BLaER1 (cell line): ENCODE results near the gene MRM2.
A peak's percentile ranks its signal among the peaks of the same experiment; 100 is the strongest.

Experiments used
- H3K27ac ChIP-seq: shearing (Covaris generic); formaldehyde crosslinking; 2 replicates; pipeline ENCODE4 v1.8.1; 2022
- H3K27me3 ChIP-seq: shearing (Covaris generic); formaldehyde crosslinking; 2 replicates; pipeline ENCODE4 v1.8.1; 2022
- H3K36me3 ChIP-seq: shearing (Covaris generic); formaldehyde crosslinking; 2 replicates; pipeline ENCODE4 v1.8.1; 2022
- H3K4me1 ChIP-seq: shearing (Covaris generic); formaldehyde crosslinking; 2 replicates; pipeline ENCODE4 v1.8.1; 2022
- H3K4me2 ChIP-seq: shearing (Covaris generic); formaldehyde crosslinking; 2 replicates; pipeline ENCODE4 v1.8.1; 2022
- H3K4me3 ChIP-seq: shearing (Covaris generic); formaldehyde crosslinking; 2 replicates; pipeline ENCODE4 v1.8.1; 2022
- H3K9ac ChIP-seq: shearing (Covaris generic); formaldehyde crosslinking; 2 replicates; pipeline ENCODE4 v1.8.1; 2022
- H3K9me3 ChIP-seq: shearing (Covaris generic); formaldehyde crosslinking; 2 replicates; pipeline ENCODE4 v1.8.1; 2022
- H4K20me1 ChIP-seq: shearing (Covaris generic); formaldehyde crosslinking; 2 replicates; pipeline ENCODE4 v1.8.1; 2022
- Cebpa-rat ChIP-seq: shearing (Covaris generic); IDR thresholded peaks from 2 replicates; pipeline ENCODE4 v1.8.1; 2022

The MRM2 gene

GRCh38 chr7:2241580-2242540 lies at the start of gene MRM2, which contains the start of gene NUDT1:
Gene MRM2 (minus strand): TSS chr7:2242205. CDS start chr7:2242169, 36 bp downstream.
Gene NUDT1 (plus strand): TSS chr7:2242226. CDS start chr7:2244575, 2,349 bp downstream.
- Histone ChIP-seq H3K36me3 (peaks cover 31% of the 10 kb centered on the region), H3K9ac (peak within 1 kb of the TSS; percentile 89), H3K4me3 (peak within 1 kb of the TSS; percentile 98), H3K27ac (peak within 1 kb of the TSS; percentile 95), H3K9me3 (no peaks in the 10 kb centered on the region), H3K27me3 (no peaks in the 10 kb centered on the region), H3K4me2 (peak within 1 kb of the TSS; percentile 99), H4K20me1 (no peaks in the 10 kb centered on the region), H3K4me1 (peaks cover 80% of the 10 kb centered on the region)
- no peak for TF ChIP-seq Cebpa-rat

GRCh38 chr7:2290877-2291276 lies 48.9 kb upstream of the MRM2 start:
- peaks cover 5% of the 10 kb centered on the region; the same call in 1 of the 2 replicates for H3K9me3 ChIP-seq
- no peaks in the 10 kb centered on the region for H3K36me3 ChIP-seq
- no peak overlapping the region for H3K4me3 ChIP-seq
- no peaks in the 10 kb centered on the region for H3K27me3 ChIP-seq
- no peak overlapping the region for H3K4me2 ChIP-seq
- no peak overlapping the region for H3K27ac ChIP-seq
- H3K4me1 ChIP-seq = peaks cover 34% of the 10 kb centered on the region
- no peak overlapping the region for H3K9ac ChIP-seq
- peaks cover 40% of the 10 kb centered on the region; the same call in 1 of the 2 replicates for H4K20me1 ChIP-seq
- no peak for TF ChIP-seq Cebpa-rat

- Histone ChIP-seq H3K27ac (no peak overlapping the region), H3K36me3 (no peaks in the 10 kb centered on the region), H3K4me1 (peaks cover 26% of the 10 kb centered on the region), H3K9ac (no peak overlapping the region), H3K27me3 (no peaks in the 10 kb centered on the region), H3K4me3 (no peak overlapping the region), H4K20me1 (peaks cover 48% of the 10 kb centered on the region; the same call in 1 of the 2 replicates), H3K4me2 (no peak overlapping the region), H3K9me3 (peaks cover 5% of the 10 kb centered on the region; the same call in 1 of the 2 replicates)
- TF ChIP-seq Cebpa-rat = no peak
Observed at GRCh38 chr7:2289621-2290020, 47.6 kb upstream of the MRM2 start.

- no peaks in the 10 kb centered on the region for H3K36me3 ChIP-seq
- no peak overlapping the region for H3K9ac ChIP-seq
- TF ChIP-seq Cebpa-rat = no peak
- H4K20me1 ChIP-seq = peaks cover 48% of the 10 kb centered on the region; the same call in 1 of the 2 replicates
- H3K27me3 ChIP-seq = no peaks in the 10 kb centered on the region
- H3K27ac ChIP-seq = 0 out of 2 replicates have a peak overlapping the region, but pooled peaks have one; percentile 6
- H3K4me2 ChIP-seq = peak overlapping the region; percentile 67
- peaks cover 26% of the 10 kb centered on the region for H3K4me1 ChIP-seq
- H3K9me3 ChIP-seq = peaks cover 5% of the 10 kb centered on the region; the same call in 1 of the 2 replicates
- H3K4me3 ChIP-seq = no peak overlapping the region
Observed at GRCh38 chr7:2289111-2289586, 47.1 kb upstream of the MRM2 start.

- Histone ChIP-seq H3K4me2 (peak overlapping the region; percentile 67), H3K4me3 (no peak overlapping the region), H3K9ac (no peak overlapping the region)
Observed at GRCh38 chr7:2288503-2288902, 46.5 kb upstream of the MRM2 start.

GRCh38 chr7:2287745-2288144 lies 45.7 kb upstream of the MRM2 start:
- Histone ChIP-seq H3K4me2 (0 out of 2 replicates have a peak overlapping the region, but pooled peaks have one; percentile 67), H3K4me3 (no peak overlapping the region), H3K27ac (no peak overlapping the region), H3K9me3 (peaks cover 3% of the 10 kb centered on the region; the same call in 1 of the 2 replicates), H3K9ac (no peak overlapping the region), H4K20me1 (peaks cover 59% of the 10 kb centered on the region), H3K36me3 (no peaks in the 10 kb centered on the region), H3K4me1 (peaks cover 37% of the 10 kb centered on the region), H3K27me3 (no peaks in the 10 kb centered on the region)
- no peak for TF ChIP-seq Cebpa-rat

More at GRCh38 chr7:2288503-2288902, 46.5 kb upstream of the MRM2 start:
- H4K20me1 ChIP-seq = peaks cover 51% of the 10 kb centered on the region
- H3K9me3 ChIP-seq = peaks cover 5% of the 10 kb centered on the region; the same call in 1 of the 2 replicates
- H3K4me1 ChIP-seq = peaks cover 30% of the 10 kb centered on the region
- H3K27ac ChIP-seq = 0 out of 2 replicates have a peak overlapping the region, but pooled peaks have one; percentile 6
- no peaks in the 10 kb centered on the region for H3K27me3 ChIP-seq
- no peaks in the 10 kb centered on the region for H3K36me3 ChIP-seq
- no peak for TF ChIP-seq Cebpa-rat

- Histone ChIP-seq H4K20me1 (peaks cover 66% of the 10 kb centered on the region), H3K4me1 (peaks cover 53% of the 10 kb centered on the region), H3K4me3 (no peak overlapping the region), H3K9me3 (no peaks in the 10 kb centered on the region), H3K36me3 (peaks cover 2% of the 10 kb centered on the region; the same call in 1 of the 2 replicates), H3K27me3 (no peaks in the 10 kb centered on the region), H3K4me2 (no peak overlapping the region), H3K9ac (0 out of 2 replicates have a peak overlapping the region, but pooled peaks have one; percentile 18), H3K27ac (no peak overlapping the region; the same call in 1 of the 2 replicates)
- TF ChIP-seq Cebpa-rat = no peak
Observed at GRCh38 chr7:2283074-2283473, 41.1 kb upstream of the MRM2 start.

- Histone ChIP-seq H3K4me1 (peaks cover 47% of the 10 kb centered on the region), H3K9ac (peak overlapping the region; percentile 40; the same call in 1 of the 2 replicates), H3K36me3 (peaks cover 7% of the 10 kb centered on the region), H3K4me2 (peak overlapping the region; percentile 61), H3K27ac (peak overlapping the region; percentile 51), H3K27me3 (no peaks in the 10 kb centered on the region), H3K4me3 (no peak overlapping the region), H3K9me3 (no peaks in the 10 kb centered on the region), H4K20me1 (peaks cover 63% of the 10 kb centered on the region)
- TF ChIP-seq Cebpa-rat = no peak
Observed at GRCh38 chr7:2282185-2282751, 40.3 kb upstream of the MRM2 start.

GRCh38 chr7:2281541-2281940 lies 39.5 kb upstream of the MRM2 start:
- Histone ChIP-seq H4K20me1 (peaks cover 67% of the 10 kb centered on the region), H3K36me3 (peaks cover 15% of the 10 kb centered on the region), H3K9ac (peak overlapping the region; percentile 40; the same call in 1 of the 2 replicates), H3K4me3 (no peak overlapping the region), H3K9me3 (no peaks in the 10 kb centered on the region), H3K4me1 (peaks cover 47% of the 10 kb centered on the region), H3K27ac (peak overlapping the region; percentile 51), H3K27me3 (no peaks in the 10 kb centered on the region), H3K4me2 (peak overlapping the region; percentile 61)
- TF ChIP-seq Cebpa-rat = no peak
